Breast epithelium (tissue), 4 donors: ENCODE results near the gene C9orf57. TPM values are rescaled to one million over a fixed set of nuclear protein-coding genes. Genes with fewer than 3 reads are reported as not detected.

Source experiments
- DNase-seq, 2 donors: peaks; one replicate each; pipeline ENCODE4 v3.0.0-alpha.2; 2019; ENCODE audit warnings: low spot score in 2 of 2
- H3K27ac ChIP-seq, 2 donors: fragments of 200-600 bp; sonication (generic) in 1 of 2; one replicate each; pipeline ENCODE4 v1.5.1; 2016 to 2019; ENCODE audit warnings: mild to moderate bottlenecking in 1 of 2
- H3K27me3 ChIP-seq, 2 donors: fragments of 200-600 bp; sonication (generic) in 1 of 2; one replicate each; pipeline versions ENCODE4 v1.5.1 to v1.6.0; 2017 to 2019; ENCODE audit warnings: control low read depth in 1 of 2, mild to moderate bottlenecking in 1 of 2
- H3K36me3 ChIP-seq: fragments of 200-600 bp; one replicate; pipeline ENCODE4 v1.5.1; 2019
- H3K4me1 ChIP-seq, 2 donors: fragments of 200-600 bp; sonication (generic); one replicate each; pipeline ENCODE4 v1.5.1; 2016 to 2019; ENCODE audit warnings: control low read depth in 1 of 2
- H3K4me3 ChIP-seq, 3 donors: fragments of 200-600 bp; sonication (generic); 1 replicate in 2 of 3; 2 replicates in 1 of 3; pipeline ENCODE4 v1.5.1; 2016 to 2019; ENCODE audit warnings: mild to moderate bottlenecking in 3 of 3, moderate library complexity in 2 of 3
- H3K9me3 ChIP-seq, 2 donors: fragments of 200-600 bp; sonication (generic) in 1 of 2; one replicate each; pipeline ENCODE4 v1.5.1; 2016 to 2019; ENCODE audit warnings: control low read depth in 1 of 2
- POLR2A ChIP-seq: fragments of 450-650 bp; IDR thresholded peaks from one replicate; pipeline ENCODE4 v1.6.1; 2016; ENCODE audit warnings: antibody characterized with exemption, mild to moderate bottlenecking, moderate library complexity
- POLR2AphosphoS5 ChIP-seq, 3 donors: sonication (generic); formaldehyde crosslinking; IDR thresholded peaks; one replicate each; pipeline ENCODE4 v1.6.1; 2017; ENCODE audit warnings: antibody characterized with exemption in 3 of 3
- intact Hi-C: fragments of 100-400 bp; cut with DNase I; formaldehyde crosslinking; loops from one replicate; pipeline ENCODE4 v1.15.1; 2023; ENCODE audit warnings: low total_unique reads
- total RNA-seq, 3 donors: library from RNA; depleted of rRNA; stranded (reverse); fragments of >200 nt; gene quantifications; one replicate each; pipeline ENCODE4 v1.1.0, GENCODE V29; 2016
- TF ChIP-seq, protein P1 (sequence below), 3 donors: fragments of 450-650 bp; IDR thresholded peaks; one replicate each; pipeline ENCODE4 v1.5.1; 2016 to 2017; ENCODE audit warnings: antibody characterized with exemption in 3 of 3, mild to moderate bottlenecking in 3 of 3, moderate library complexity in 3 of 3

Gene C9orf57
- total RNA-seq, 3 donors from 2014 or later = not detected

DNA sequence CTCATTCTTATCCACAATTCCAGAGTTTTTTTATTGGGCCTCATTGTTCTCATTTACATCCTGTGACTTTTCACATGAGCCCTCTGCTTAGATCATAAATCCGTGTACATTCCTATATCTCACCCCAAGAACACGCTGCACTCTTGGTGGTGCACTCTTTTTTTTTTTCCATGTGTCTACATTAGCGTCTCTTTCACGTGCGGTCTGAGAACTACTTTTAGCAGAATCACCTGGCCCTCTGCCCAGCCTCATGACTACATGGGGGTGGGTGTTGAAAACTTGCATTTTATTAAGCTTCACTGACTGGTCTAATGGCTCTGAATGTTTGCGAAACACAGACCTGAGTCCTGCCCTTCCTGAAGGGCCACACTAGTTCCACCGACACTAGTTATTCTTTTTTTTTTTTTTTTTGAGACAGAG, 18.6 kb downstream of the C9orf57 start:
- no peaks in the 10 kb centered on the region for H3K4me1 ChIP-seq
- H3K9me3 ChIP-seq = no peaks in the 10 kb centered on the region
- H3K27me3 ChIP-seq = no peaks in the 10 kb centered on the region
- peak overlapping the region; percentile 48 to 76 for H3K27ac ChIP-seq
- intact Hi-C loops = no loop called here
- H3K36me3 ChIP-seq = no peaks in the 10 kb centered on the region
- DNase-seq = peak in 1 of 2 donors; percentile 56
- no peak overlapping the region for H3K4me3 ChIP-seq
- TF ChIP-seq POLR2AphosphoS5 (IDR thresholded peaks at IDR 0.05) (peak in 1 of 3 donors; percentile 22), POLR2A (no peak)
- TF ChIP-seq, protein P1, sequence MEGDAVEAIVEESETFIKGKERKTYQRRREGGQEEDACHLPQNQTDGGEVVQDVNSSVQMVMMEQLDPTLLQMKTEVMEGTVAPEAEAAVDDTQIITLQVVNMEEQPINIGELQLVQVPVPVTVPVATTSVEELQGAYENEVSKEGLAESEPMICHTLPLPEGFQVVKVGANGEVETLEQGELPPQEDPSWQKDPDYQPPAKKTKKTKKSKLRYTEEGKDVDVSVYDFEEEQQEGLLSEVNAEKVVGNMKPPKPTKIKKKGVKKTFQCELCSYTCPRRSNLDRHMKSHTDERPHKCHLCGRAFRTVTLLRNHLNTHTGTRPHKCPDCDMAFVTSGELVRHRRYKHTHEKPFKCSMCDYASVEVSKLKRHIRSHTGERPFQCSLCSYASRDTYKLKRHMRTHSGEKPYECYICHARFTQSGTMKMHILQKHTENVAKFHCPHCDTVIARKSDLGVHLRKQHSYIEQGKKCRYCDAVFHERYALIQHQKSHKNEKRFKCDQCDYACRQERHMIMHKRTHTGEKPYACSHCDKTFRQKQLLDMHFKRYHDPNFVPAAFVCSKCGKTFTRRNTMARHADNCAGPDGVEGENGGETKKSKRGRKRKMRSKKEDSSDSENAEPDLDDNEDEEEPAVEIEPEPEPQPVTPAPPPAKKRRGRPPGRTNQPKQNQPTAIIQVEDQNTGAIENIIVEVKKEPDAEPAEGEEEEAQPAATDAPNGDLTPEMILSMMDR (IDR thresholded peaks at IDR 0.05) = no peak

DNA sequence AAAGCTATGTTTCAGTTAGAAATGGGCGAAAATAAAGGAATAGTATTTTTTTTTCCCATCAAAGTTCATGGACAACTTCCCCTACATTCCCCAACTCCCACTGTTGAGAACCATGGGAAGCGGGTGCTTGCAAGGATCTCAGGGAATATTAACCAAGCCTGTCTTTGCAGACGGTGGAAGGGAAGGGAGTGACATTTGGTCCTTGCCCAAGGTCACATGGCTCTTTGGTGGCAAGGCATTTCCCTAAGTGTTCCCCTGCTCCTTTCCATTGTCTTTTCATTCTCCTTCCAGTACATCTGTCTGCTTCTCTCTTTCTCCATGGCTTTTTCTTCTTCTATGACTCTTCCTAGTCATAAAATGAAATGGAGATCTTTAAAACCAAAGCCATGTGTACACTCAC, 19.0 kb downstream of the C9orf57 start:
- no peaks in the 10 kb centered on the region for H3K27me3 ChIP-seq
- H3K9me3 ChIP-seq = no peaks in the 10 kb centered on the region
- TF ChIP-seq, protein P1 (IDR thresholded peaks at IDR 0.05) = no peak
- no peak for TF ChIP-seq POLR2A
- no peak for TF ChIP-seq POLR2AphosphoS5 (IDR thresholded peaks at IDR 0.05)
- H3K27ac ChIP-seq = peak overlapping the region; percentile 22 to 54
- no peaks in the 10 kb centered on the region for H3K36me3 ChIP-seq
- H3K4me1 ChIP-seq = no peaks in the 10 kb centered on the region
- H3K4me3 ChIP-seq = no peak overlapping the region
- intact Hi-C loops = no loop called here
- DNase-seq = no peak

DNA sequence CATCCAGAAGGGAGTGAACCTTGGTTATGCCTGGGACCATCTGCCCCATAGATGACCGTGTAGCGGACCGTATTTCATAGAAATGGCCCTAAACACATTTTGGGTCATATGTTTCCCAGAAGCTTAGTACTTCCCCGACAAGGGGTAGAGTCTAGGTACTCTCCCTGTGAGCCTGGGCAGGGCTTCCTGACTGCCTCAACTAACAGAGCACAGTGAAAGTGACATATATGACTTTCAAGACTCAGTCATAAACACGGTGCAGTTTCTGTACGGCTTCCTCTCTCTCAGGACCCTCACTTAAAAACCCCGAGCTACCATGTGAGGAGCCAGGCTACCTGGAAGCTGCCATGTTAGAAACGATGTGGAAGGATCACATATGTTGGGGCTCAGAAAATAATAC, 20.9 kb downstream of the C9orf57 start:
- no peaks in the 10 kb centered on the region for H3K36me3 ChIP-seq
- no peak overlapping the region for H3K4me3 ChIP-seq
- DNase-seq = no peak
- H3K27me3 ChIP-seq = no peaks in the 10 kb centered on the region
- no peak overlapping the region for H3K27ac ChIP-seq
- intact Hi-C loops = no loop called here
- no peak for TF ChIP-seq POLR2A
- TF ChIP-seq, protein P1 (IDR thresholded peaks at IDR 0.05) = no peak
- no peaks in the 10 kb centered on the region for H3K9me3 ChIP-seq
- no peaks in the 10 kb centered on the region for H3K4me1 ChIP-seq

DNA sequence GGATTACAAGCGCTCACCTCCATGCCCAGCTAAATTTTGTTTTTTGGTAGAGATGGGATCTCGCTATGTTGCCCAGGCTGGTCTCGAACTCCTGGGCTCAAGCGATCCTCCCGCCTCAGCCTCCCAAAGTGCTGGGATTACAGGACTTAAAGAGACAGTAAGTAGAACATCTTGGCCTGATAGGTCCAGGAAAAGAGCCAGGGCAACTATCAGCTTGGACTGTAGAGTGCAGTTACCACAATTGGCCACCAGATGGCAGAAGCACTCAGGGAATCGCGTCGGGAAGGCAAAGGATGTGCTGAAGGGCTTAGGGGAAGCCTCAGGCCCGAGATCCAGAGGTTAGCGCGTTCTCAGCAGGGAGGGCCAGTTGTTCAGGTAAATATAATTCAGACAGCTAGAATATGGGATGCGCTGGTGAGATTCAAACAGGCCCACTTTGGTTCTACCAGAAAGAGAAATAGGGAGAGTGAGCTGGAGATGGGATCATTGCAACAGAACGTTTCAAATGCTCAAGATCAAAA, 21.5 kb downstream of the C9orf57 start:
- H3K27ac ChIP-seq = peak overlapping the region in 1 of 2 donors; percentile 12
- DNase-seq = peak; percentile 41 to 68
- H3K36me3 ChIP-seq = no peaks in the 10 kb centered on the region
- TF ChIP-seq, protein P1 (IDR thresholded peaks at IDR 0.05) = peak; percentile 91 to 98 (median 95)
- TF ChIP-seq POLR2AphosphoS5 (IDR thresholded peaks at IDR 0.05) = no peak
- H3K4me1 ChIP-seq = no peaks in the 10 kb centered on the region
- H3K9me3 ChIP-seq = no peaks in the 10 kb centered on the region
- H3K4me3 ChIP-seq = no peak overlapping the region
- H3K27me3 ChIP-seq = no peaks in the 10 kb centered on the region
- intact Hi-C loops = no loop called here

DNA sequence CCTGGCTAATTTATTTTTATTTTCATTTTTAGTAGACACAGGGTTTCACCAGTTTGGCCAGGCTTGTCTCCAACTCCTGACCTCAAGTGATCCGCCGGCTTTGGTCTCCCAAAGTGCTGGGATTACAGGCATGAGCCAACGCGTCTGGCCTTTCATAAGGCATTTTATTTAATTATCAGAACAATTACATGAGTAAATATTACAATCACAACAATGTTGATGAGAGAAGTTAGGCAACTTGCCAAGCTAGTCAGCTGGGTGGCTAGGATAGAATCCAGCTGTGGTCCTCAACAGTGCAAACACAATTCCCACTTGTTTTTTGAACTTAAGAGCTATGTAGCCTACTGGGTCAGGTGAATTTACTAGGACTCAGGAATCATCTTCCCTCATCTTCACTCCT, 22.0 kb downstream of the C9orf57 start:
- no peaks in the 10 kb centered on the region for H3K9me3 ChIP-seq
- H3K4me3 ChIP-seq = no peak overlapping the region
- DNase-seq = no peak
- H3K36me3 ChIP-seq = no peaks in the 10 kb centered on the region
- no peaks in the 10 kb centered on the region for H3K27me3 ChIP-seq
- H3K4me1 ChIP-seq = no peaks in the 10 kb centered on the region
- intact Hi-C loops = no loop called here
- TF ChIP-seq POLR2A = no peak
- no peak for TF ChIP-seq POLR2AphosphoS5 (IDR thresholded peaks at IDR 0.05)
- TF ChIP-seq, protein P1 (IDR thresholded peaks at IDR 0.05) = no peak
- peak overlapping the region in 1 of 2 donors; percentile 12 for H3K27ac ChIP-seq
